Measurements from ENCODE around the gene DOP1A. TPM values are rescaled to one million over a fixed set of nuclear protein-coding genes. Genes with fewer than 3 reads are reported as not detected.
"Not testable (repeated sequence)": the region's sequence is repeated elsewhere in the genome, so short reads cannot be mapped to it uniquely, and the experiment has no call there.

The DOP1A gene
- total RNA-seq, 1 donor from 2014 or later: 15.3 TPM

DNA sequence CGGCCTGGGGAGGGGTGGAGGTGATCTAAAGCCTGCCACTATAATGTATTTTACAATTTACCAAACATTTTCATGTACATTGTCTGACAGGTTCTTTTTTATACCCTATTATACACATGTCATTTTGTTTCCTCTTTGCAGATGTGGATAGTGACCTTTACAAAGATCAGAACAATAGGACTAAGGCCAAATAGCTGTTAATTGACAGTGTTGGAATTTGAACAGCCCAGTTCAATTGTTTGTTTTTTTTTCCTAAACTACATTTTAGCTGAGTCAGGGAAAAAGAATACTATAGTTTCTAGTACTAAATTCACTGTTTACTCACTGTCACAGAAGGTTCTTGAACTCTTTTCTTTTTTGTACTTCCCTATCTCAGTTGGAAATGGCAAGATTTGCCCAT, 85.4 kb downstream of the DOP1A start:
- peak; percentile 21 to 82 for DNase-seq (ENCODE audit: low read depth in 2 of 2)

DNA sequence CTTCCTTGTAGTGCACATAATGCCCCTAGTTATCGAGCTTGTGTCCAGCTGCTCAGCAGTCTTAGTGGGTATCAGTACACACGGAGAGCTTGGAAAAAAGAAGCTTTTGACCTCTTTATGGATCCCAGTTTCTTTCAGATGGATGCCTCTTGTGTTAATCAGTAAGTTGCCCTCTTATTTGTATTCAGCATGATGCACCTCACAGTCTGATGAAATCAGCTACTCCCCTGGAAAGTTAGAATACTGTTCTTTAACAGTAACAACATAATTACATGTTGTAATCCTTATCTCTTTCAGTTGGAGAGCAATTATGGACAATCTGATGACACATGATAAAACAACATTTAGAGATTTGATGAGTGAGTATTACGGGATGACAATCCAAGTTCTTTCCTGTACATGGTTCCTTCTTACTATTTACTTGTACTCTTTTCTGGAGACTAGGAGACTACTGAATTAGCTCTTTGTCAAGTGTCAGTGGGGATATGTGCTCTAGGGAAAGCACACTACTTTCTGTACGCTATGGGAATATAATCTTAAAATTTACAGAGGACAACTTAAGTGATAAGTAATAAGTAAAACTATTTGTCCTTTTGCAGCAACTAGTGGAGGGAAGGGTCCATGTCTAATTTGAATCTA, 86.5 kb downstream of the DOP1A start:
- no peak for DNase-seq (ENCODE audit: low read depth in 2 of 2)

DNA sequence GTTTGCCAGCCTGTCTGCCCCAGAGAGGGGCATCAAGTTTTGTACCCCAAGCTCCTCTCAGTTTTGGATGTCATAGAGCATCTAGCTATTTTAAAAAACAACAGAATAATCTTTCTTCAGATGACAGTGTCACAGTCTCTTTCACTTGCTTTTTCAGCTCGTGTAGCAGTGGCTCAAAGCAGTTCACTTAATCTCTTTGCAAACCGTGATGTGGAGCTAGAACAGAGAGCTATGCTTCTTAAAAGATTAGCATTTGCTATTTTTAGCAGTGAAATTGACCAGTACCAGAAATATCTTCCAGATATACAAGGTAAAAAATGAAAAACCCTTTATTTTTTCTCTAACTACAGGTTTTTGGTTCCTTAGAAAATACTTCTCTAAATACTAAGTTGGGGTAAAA, 88.3 kb downstream of the DOP1A start:
- DNase-seq (ENCODE audit: low read depth in 2 of 2): no peak

DNA sequence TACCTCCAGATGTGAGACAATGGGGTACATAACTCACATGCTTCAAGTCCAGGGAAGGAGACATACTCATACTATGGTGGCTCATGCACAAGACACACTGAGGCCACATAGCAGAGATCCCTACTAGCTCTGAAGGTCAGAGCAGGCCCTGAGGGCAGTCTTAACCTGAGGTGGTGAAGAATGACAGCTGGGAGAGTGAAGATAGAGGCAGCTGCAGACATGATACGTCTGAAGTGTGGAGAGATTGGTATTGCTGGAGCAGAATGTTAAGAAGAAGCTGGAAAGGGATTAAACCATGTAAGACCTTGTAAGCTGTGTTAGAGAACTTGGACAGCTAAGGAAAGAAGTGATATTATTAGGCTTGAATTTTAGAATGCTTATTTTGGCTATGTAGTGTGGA, 92.7 kb downstream of the DOP1A start:
- no peak for DNase-seq (ENCODE audit: low read depth in 2 of 2)

DNA sequence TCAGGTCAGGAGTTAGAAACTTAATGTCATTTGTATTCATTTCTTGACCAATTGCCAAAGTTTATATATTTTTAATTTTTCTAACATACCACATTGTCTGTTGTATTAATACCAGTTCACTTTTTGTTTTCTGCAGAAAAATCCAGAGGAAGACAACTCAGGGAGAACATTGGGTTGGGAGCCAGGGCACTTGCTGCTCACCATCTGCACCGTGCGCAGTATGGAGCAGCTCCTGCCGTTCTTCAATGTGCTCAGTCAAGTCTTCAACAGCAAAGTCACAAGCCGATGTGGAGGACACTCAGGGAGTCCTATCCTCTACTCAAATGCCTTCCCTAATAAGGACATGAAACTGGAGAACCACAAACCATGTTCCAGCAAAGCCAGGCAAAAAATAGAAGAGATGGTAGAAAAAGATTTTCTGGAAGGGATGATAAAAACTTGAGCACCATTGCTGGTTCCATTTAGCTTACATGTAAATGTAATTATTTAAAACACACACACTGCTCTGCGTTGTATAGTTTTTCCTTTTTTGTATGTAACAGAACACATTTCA, 100.3 kb downstream of the DOP1A start:
- no peak for DNase-seq (ENCODE audit: low read depth in 2 of 2)

DNA sequence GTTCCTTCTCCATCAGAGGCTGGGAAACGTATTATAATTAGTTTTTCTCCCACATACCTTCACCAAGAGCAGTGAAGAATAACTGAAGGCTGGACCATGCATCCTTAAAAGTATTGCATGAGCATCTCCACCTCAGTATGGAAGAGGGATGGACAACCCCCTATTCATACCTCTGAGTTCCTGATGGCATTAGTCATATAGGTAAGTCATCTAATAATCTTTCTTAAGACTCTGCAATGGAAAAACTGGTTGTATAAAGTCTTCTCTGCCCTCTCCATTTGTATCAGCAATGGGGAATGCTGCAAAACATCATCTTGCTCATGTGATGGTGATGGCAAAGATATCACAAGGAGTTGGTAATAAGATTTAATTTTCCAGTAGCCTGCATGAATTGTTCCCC, 101.1 kb downstream of the DOP1A start:
- no peak for DNase-seq (ENCODE audit: low read depth in 2 of 2)

DNA sequence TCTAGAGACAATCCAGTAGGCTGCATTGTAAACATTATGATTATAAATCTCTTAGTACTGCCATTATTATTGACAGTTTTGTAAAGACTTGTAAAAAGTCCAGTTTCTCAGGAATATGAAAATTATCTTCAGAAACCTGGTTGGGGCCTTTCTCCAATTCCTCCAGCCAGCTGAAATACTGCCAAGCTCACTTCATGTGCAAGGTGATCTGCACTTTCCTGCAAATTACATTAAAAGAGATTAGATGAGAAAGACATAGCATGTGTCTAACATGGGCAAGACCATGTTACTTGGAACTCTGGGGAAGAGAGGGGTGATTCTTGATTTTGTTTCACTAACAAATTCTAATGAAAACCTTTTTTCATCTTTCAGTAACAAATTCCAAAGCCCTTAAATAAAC, 101.6 kb downstream of the DOP1A start:
- no peak for DNase-seq (ENCODE audit: low read depth in 2 of 2)

DNA sequence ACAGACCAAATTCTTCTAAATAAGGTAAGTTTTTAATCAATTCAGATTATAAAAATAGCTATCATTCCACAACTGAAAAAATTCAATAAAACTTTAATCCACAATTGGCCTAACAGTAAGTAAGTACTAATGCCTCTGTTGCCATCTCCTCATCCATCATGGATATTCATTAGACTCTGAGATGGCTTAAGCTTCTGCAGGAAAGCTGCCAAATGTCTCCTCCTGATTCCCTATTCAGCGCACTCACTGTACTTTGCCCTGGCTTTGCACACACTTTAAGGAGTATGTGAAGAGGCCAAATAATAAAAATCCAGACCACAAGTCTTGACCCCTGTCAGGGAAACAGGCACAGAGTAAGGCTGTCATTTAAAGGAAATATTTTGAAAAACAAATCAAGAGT, 102.0 kb downstream of the DOP1A start:
- no peak for DNase-seq (ENCODE audit: low read depth in 2 of 2)

DNA sequence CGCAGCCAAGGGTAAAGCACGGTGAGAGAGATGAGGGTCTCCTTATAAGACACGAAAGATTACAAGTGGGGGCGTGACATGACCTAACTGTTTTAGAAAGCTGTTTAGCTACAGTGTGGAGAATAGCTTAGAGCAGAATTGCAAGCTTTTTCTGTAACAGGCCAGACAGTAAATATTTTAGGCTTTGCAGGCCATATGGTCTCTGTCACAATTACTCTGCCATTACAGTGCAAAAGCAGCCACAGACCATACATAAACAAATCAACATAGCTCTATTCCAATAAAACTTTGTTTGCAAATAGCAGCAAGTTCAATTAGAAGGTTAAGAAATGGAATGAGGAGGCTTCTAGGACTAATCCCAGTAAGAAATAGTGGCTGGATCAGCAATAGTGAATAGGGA, 108.8 kb downstream of the DOP1A start:
- no peak for DNase-seq (ENCODE audit: low read depth in 2 of 2)

DNA sequence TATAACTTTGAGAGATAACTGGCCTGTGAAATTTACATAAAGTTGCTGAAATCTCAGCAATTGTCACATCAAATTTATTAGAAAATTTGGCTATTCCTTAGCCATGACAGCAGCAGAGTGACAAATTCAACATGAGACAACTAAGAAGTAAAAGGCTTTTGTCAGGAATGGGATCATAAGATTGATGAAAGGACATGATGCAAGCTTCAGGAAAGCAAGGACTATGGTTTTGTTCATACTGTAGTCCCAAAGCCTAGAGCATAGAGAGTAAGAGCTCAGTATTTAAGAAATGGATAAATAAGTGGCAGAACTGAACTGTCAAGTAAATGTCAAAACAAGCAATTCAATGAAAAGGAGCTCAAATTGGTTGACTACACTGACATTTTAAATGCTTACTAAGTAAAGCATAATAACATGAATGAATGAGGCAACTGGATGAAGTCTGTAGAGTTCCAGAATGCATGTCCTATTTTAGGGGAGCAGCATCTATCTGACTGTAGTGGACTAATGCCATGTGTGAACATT, 113.0 kb downstream of the DOP1A start:
- no peak for DNase-seq (ENCODE audit: low read depth in 2 of 2)

DNA sequence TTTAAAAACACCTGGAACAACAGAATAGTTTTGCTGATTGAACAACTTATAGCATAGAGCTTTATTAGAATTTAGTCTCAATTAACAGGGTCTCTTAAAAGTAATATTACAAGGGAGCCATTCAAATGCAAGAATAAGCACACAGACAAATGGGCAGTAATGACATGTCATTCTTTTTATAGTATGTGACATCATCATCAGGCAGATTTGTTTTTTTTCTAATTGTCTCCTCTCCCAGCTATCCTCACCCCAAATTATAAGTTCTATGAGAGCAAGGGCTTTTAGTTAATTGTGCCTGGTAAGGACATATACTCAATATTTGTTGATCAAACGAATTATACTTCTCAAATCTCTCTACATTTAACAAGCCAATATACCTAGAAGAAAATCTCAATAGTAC, 114.6 kb downstream of the DOP1A start:
- no peak for DNase-seq (ENCODE audit: low read depth in 2 of 2)

DNA sequence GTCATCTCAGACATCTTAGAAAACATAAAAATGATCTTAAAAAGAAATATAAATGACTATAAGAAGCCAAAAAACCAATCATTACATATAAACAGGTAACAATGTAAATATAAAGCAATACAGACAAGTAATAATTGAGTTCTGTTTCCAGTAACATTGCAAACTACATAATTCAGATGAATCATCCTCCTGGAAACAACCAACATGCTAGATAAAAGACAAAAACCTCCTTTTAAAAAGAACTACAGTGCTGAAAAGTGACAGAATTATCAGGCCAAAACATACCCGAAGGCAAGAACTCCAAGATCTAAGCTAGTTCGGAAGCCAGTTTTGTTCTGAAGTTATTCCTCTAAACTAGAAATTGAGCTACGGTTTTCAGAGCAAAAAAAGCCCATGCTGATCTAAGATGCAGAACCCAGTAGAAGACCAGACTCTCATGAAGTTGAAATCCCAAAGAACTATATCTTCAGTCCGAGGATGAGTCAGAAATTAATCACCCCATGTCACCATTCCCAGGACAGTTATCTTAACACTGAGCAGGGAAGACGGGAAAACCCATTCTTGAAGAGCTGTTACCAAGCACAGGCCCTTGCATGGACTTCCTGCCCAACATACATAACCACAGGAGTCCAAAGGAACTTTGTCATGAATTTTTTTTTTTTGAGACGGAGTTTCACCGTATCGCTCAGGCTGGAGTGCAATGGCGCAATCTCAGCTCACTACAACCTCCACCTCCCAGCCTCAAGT, 115.8 kb downstream of the DOP1A start:
- peak in 1 of 2 donors; percentile 64 for DNase-seq (ENCODE audit: low read depth in 2 of 2)

DNA sequence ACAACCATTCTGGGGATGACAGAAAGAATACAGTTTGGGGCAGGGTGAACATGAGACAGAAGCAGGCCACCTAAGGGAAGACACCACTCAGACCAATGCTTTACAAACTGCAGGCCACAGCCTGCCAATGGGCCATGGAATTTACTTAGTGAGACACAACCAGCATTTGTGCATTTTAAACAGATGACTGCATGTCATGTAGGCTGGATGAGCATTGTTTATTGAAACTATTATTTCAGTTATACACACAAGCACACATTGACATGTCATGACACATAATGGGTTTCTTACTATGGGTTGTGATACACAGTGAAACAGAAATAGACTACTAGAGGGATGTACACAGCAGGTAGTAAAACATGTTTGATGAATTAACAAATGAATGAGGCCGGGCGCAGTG, 117.6 kb downstream of the DOP1A start:
- no peak for DNase-seq (ENCODE audit: low read depth in 2 of 2)

DNA sequence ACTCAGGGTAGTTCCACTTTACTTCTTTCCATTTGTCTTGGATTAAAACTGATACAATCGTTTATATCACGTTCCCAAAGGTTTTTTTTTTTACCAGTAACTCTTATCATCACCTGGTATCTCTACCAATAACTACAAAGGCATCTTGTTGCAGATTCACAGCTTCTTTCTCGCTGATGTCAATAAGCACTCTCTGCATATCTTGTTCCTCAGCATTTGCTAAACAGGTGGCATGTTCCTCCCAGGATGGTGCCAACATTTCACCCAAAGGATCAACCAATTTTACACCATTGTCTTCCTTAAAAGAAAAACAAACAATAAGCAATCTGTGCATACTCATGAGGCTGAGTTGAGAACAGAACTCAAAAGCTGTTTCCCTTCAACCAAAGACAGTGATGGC, 121.0 kb downstream of the DOP1A start:
- DNase-seq (ENCODE audit: low read depth in 2 of 2): no peak

DNA sequence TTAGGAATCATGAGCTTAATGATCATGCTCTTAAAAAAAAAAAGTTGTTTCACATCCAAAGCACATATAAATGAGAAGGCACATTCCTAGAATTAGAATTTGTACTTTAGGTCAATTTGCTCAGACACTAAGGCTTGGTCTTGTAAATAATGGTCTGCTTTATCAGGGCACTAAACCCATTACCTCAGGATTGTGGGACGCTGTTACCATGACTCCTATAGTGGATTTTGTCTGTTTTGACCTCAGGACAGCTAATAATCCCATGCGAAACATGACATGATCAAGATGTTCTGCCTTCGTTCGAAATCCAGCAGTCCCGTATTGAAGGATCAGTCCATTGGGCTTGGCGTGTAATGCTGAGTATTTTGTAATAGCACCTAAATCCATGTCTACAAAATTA, 123.2 kb downstream of the DOP1A start:
- DNase-seq (ENCODE audit: low read depth in 2 of 2): no peak

DNA sequence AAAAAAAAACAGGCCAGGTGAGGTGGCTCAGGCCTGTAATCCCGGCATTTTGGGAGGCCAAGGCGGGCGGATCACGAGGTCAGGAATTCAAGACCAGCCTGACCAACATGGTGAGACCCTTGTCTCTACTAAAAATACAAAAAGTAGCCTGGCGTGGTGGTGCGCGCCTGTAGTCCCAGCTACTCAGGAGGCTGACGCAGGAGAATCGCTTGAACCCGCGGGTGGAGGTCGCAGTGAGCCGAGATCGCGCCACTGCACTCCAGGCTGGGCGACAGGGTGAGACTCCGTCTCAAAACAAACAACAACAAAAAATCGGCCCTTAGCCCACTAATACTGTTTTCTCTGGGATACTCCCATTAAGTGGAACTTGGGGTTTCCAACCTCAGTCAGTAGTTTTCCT, 124.5 kb downstream of the DOP1A start:
- not testable (repeated sequence) for DNase-seq (ENCODE audit: low read depth in 2 of 2)

DNA sequence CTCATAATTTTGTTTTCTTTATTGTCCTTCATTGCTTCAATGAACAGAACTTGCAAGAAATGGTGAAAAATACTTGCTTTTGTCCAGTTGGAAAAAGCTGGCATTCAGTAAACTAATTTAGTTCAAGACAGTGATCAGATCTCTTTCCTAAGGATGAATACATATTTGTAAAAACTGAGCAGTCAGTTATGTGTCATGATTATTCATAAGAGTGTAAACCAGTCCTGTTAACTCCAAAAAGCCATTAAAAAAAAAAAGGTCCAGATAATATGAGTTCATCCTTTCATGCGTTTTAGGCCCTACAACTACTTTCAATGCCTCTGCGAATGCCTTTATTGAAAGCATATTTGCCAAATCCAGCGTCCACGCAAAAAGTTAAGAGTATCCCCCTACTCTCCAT, 125.0 kb downstream of the DOP1A start:
- DNase-seq (ENCODE audit: low read depth in 2 of 2): peak in 1 of 2 donors; percentile 11

DNA sequence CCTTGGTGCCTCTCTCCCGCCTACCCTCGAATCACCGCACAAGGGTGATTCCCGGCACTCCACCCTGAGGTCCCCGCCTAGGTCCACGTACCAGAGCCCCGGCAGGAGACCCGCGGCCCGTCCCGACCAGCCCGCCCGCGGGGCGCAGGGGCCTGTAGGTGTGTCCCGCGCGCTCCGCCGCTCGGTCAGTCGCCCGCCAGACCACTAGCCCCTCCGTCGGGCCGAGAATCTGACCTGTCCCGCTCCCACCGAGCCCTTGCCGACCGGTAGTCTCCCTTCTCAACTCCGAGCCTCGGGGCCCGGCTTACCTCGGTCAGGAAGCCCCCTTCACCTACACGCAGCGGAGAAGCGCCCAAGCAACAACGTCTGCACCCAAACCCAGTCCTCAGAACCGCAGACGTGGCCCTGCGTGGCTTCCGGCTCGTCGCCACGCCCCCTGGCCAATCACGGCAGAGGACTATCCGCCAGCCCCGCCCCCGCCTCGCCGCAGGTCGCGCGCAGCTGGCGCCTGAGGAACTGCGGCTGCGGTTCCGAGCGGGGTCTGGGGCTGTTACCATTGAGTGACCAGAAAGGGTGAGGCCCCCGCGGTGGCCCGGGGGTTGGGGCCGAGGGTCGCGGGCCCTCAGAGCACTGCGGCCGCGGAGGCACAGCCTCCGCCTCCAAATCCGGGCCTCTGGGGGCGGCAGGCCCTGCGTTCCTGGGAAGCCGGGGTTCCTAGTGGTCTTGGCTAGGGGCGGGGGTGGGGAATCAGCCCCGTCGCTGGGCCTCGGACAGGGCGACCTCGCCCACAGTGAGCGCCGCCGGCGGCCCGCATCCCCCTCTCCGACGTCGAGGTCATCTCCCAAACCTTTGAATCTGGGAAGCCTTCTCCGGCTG, 125.6 kb downstream of the DOP1A start, which contains the start of the genes PGM3 and RWDD2A:
TSS of gene PGM3 (minus strand) at position 395 of the 876 bp plus-strand sequence. CDS start 2,253 bp downstream, outside the sequence.
TSS of gene RWDD2A (plus strand) at position 487 of the 876 bp plus-strand sequence. CDS start 1,095 bp downstream, outside the sequence.
- peak; percentile 90 to 92 for DNase-seq (ENCODE audit: low read depth in 2 of 2)

DNA sequence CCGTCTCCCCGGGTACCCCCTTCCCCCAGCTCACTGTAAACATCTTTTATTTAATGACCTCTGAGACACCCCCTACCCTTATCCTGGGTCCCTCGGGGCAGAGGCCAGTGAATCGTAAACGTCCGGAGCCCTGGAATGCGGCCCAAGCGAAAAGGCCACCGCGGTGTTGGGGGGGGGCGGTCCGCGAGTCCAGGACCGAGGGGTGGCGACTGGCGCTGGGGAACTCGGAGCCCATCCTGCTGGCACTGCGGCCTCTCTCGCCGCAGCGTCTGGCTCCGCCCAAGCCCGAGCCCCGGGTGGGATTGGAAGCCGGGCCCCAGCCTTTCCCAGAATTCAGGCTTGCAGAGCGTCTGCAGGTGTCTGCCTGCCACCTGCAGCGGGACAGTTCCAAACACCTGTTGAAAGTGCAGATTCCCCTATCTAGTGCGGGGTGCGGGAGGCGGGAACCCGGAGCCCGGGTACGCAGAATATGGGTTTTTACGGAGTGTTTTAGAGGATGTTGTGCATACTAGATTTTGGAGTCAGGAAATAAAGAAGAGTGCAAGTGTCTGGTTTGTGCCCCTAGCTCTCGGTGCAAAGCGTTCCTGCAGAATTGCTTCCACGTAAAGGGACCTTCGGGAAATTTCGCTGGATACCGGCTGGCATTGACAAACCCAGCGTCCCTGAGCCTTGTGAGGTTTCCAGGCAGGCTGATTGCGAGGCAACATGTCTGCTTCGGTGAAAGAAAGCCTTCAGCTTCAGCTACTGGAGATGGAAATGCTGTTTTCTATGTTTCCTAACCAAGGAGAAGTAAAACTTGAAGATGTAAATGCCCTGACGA, 126.5 kb downstream of the DOP1A start:
- DNase-seq (ENCODE audit: low read depth in 2 of 2): peak; percentile 42 to 43

DNA sequence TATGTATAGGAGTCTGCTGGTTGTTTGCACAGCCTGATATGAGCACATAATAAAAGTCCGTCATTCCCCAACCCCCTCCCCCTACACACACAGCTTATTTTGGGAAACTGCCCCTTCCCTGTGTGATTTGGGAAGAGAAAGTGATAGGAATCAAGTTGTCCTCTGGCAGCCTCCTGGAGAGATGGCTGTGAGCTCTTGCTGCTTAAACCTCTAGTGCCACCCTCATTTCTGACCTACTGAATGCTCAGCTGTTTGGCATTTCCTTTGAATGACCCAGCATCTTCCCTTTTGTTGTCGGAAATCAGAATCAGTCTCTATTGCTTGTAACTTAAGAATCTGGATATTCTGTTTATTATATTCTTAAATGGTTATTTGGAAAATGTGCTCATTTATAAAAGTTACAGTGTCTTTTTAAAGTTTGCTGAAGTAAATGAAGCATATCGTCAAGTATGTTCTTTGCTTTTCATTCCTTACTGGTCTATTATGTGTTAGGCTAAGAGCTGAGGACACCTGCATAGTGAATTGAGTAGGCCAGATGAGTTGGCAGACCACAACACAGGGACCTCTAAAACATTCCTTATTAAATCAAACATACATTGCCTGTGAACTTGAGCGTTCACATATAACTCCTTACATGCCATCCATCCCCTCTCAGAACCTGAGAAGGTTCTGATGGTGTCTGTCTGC, 131.2 kb downstream of the DOP1A start:
- peak in 1 of 2 donors; percentile 83 for DNase-seq (ENCODE audit: low read depth in 2 of 2)
